Activated CD8-positive, alpha-beta memory T cell treated with anti-CD3 and anti-CD28 coated beads, Interleukin-2, amount 50 U/mL, for 48 hours (primary cell): Measurements from ENCODE around the gene AGTRAP.

Source experiments
- DNase-seq: peaks from one replicate; pipeline ENCODE4 v3.0.0-alpha.2; 2020

Gene AGTRAP, protein sequence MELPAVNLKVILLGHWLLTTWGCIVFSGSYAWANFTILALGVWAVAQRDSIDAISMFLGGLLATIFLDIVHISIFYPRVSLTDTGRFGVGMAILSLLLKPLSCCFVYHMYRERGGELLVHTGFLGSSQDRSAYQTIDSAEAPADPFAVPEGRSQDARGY

DNA sequence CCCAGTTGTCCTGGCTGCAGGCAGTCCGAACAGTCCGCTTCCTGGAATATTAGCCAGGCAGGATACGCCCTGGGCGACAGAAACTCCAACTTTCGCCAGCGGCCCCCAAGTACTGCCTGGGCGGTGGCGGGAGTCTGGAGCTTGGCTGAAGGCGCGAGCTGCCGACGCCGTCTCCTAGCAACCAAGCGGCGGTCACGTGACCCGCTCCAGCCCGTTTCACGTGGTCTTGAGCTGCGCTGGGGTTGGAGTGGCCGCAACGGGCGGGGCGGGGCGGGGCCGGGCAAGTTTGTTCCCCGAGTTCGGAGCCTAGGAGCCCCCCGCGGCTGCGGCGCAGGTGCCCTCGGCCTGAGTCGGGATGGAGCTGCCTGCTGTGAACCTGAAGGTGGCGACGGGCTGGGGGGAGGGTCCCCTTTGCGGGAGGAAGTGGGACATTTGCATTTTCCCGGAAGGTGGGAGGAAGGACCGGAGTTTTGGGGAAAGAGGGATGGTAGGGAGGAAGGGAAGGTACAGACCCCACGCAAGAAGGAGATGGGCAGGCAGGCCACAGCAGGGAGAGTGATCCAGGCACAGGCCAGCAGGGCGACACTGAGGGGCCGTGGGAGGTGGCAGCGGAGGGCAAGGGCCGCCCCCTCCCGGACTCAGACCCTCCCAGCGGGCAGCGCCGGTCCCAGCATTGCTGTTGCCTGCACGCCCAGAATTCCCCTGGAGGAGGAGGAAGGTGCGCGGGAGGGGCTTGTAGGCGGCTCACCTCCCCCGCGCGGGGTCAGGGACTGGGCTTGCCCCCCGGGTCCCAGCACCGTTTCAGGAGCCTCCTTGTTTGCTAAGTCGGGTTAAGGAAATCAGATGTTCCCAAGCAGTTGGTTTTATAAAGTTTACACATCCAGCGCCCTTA, at the start of gene AGTRAP:
TSS of gene AGTRAP (plus strand) at position 283 of the 892 bp plus-strand sequence. CDS start at position 356, 73 bp downstream.
- DNase-seq = peak; percentile 93

DNA sequence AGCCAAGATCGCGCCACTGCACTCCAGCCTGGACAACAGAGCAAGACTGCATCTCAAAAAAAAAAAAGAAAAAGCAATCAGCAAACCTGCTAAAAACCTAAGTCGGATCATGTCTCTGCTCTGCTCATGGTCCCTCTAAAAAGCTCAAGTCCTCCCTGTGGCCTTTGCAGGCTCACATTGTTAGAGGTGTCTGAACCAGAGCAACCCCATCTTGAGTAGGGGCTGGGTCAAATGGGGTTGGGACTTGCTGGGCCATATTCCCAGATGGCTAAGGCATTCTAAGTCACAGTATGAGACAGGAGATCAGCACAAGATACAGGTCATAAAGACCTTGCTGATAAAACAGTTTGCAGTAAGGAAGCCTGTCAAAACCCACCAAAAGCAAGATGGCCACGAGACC, 47.4 kb upstream of the AGTRAP start:
- no peak for DNase-seq

DNA sequence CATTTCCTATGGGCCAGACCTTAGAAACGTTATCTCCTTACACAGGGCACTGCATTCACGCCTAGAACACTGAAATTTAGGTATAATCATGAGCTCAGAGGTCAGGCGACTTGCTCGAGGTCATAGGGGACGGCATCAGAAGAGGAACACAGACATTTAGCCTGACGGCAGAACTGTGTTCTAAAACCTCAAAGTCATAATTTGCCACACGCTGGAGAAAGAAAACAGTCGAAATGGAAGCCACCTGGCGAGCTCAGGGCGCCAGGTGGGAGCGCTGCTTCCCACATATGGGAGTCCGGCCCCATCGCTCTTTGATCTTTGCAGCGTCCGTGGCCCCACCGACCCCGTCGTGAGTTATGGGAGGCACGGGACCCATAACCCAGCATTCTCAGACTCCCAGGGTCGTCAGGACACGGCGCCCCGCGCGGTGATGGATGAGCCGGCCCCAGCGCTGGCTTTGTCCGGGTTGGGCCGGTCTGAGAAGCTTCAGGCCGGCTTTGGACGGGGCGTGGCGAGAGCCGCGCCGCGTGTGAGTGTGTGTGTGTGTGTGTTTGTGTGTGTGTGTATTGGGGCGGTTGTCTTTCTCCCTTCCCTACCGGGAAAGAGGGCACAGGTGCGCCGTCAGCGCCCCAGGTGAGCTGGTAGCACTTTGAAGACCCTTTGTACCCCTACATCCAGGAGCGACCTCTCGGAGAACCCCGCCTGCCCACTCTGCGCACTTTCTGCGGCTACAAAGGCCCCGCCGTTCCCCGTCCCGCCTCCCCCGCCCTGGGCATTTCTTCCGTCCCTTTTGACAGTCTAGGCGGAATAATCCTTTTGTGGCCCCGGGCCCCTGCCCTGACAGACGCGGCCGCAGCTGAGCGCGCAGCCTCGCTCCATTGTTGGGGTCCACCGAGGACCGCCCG, 45.3 kb upstream of the AGTRAP start:
- no peak for DNase-seq

DNA sequence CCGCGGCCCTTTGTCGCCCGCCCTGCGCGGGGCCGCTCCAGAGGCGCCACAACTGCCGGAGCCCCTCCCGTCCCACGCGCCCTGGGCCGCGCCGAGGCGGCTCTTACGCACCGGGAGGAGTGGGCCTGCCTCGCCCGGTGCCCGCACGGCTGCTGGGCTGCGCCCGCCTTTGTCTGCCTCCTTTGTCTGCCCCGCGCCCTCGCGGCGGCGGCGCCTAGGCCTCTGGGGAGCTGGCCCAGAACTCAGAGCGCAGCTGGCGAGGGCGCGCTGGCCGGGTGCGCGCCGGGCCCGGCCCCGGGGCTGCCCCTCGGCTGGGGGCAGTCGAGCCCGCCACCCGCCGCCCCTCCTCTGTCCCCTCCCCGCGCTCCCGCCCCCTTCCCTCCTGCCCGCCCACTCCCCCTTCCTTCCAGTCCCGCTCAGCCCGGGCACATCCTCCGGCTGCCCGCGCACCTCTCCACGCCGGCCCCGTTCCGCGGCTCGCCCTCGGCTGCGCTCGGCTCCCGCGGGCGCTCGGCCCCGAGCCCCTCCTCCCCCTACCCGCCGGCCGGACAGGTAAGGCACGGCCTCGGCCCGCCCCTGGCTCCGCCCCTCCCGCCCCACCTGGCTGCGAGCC, 44.5 kb upstream of the AGTRAP start, which contains the start of gene DRAXIN:
TSS of gene DRAXIN (plus strand) at position 409 of the 613 bp plus-strand sequence. CDS start 14,549 bp downstream, outside the sequence.
- DNase-seq = no peak

DNA sequence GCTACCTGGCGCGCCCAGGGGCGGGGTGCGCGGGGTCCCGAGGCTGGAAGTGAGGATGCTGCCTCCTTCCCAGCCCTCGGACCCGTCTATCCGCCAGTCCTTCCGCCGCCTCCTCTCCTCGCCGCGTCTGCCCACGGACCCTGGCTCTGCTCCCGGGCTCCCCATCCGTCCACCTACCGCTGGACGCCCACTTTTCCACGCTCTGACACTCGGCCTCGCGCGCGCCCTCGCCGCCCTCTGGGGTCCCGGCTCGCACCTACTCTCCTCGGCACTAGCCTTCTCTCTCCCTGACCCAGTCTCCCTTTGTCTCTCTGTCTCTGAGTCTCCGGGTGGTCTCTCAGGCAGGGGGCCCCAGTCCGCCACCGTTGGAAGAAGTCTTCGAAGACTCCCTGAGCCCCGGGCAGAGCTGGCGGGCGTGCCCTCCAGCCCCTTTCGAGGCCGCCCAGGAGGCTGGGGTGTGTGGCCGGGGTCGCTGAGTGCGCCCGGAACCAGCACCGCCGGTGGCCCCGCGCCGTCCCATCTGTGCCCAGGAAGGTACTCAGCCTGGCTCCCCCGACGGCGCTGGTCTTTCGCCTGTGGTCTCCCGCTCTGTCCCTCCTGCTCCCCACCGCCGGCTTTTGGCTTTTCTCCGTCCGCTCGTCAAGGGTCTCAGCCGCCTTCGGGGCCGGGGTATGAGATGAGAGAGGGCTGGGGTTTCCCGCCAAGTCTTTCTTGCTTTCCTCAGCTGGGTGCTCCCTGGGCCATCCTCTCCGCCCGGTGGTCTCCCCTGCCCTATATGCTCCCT, 43.8 kb upstream of the AGTRAP start:
- DNase-seq = no peak

DNA sequence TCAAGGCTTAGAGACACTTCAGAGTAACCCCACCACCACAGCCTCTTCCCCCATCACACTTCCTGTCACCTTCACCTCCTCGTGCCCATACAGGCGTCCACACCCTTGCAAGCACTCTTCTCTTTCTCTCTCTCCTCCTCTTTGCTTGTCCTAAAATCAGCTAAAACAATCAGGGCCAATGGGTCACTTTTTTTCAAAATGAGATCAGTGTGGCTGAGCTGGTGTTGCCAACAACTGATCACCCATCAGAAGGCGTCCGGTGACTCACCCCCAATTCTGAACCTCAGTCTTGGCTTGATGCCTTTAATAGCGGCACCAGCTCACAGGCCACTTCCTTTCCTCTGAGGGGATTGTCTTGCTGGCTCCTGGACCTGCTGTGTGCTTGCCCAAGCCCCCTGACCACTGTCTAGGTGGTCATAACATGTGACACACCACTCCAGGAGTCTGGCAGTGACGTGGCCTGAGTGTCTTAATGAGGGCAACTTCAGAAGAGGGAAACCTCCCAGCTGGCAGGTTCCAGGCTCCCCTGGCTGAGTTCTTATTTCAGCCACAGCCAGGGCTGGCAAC, 42.8 kb upstream of the AGTRAP start:
- DNase-seq = peak; percentile 65

DNA sequence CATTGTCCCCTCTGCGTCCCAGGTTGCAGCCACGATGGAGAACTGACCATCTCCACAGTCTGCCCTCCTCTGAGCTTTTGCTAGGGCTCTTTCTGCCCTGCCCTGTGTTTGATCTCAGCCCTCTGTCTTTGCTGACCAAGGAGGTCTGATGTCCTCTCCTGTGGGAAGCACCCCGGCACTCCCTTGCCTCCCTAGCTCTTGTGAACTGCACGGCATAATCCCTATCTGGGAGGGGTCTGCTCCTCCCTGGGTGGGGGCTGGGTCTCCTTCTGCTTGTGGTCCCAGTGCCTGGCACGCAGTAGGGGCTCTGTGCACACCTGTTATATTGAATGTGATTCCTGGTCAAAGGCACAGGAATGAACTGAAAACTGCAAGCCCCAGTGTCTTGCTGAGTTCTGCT, 42.0 kb upstream of the AGTRAP start:
- DNase-seq = no peak

DNA sequence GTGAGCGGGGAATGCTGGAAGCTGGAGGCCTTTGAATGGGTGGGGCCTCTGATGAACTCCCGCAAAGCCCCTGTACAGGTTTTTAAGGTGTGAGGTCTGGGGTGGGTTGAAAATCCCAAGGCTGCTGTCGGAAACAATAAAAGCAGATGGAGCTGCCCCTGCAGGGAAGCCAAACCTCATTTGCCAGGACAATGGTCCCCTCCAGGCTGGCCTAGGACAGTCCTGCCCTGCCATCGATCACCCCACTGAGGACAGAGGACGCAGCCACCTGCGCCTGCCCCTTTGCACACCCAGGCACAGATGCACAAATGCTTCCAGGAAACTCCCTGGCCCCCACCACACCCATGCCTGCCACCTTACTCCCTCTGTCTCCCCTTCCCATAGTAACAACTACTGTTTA, 40.1 kb upstream of the AGTRAP start:
- DNase-seq = no peak

DNA sequence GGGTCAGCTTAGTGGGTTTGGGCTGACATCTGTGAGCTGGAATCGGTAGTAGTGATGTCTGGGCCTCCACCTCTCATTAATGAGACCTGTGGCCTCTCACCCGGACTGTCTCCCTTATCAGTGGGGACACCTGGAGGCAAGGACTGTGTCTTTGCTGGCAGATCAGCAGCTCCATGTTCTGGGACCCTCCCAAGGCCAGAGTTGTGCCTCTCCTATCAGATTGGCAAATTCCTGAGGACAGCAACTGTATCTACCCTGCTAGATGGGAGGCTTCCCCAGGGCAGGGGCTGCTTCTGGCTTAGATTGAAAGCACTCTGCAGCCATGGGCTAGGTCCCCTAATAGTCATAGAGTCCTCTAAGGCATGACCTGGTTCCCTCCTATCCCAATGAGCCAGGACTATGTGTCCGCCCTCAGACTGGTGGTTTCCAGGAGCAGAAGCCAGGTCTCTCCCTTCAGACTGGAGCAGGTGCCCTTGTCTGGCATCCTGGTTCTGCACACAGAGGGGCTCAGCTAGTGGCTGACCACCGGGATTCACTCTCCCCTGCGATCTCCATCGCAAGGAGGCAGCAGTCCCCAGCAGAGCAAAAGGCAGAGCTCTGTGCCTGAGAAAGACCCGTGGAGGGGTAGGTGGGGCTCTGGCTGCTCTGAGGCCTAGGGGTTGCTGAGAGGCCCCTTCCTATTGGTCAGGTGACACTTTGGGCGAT, 38.6 kb upstream of the AGTRAP start:
- DNase-seq = no peak

DNA sequence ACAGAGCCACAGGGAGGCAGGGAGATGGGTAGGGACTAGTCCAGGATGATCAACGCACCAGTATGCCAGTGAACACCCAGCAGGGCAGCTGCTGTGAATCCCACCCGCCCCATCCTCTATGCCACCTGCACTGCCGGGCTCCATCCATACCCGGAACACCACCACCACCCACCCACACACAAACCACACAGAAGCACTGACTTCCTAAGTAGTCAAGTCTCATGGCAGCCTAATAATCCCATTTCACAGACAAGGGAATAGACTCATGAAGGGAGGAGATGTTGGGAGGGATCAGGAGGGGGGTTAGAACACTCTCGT, 38.1 kb upstream of the AGTRAP start:
- no peak for DNase-seq

DNA sequence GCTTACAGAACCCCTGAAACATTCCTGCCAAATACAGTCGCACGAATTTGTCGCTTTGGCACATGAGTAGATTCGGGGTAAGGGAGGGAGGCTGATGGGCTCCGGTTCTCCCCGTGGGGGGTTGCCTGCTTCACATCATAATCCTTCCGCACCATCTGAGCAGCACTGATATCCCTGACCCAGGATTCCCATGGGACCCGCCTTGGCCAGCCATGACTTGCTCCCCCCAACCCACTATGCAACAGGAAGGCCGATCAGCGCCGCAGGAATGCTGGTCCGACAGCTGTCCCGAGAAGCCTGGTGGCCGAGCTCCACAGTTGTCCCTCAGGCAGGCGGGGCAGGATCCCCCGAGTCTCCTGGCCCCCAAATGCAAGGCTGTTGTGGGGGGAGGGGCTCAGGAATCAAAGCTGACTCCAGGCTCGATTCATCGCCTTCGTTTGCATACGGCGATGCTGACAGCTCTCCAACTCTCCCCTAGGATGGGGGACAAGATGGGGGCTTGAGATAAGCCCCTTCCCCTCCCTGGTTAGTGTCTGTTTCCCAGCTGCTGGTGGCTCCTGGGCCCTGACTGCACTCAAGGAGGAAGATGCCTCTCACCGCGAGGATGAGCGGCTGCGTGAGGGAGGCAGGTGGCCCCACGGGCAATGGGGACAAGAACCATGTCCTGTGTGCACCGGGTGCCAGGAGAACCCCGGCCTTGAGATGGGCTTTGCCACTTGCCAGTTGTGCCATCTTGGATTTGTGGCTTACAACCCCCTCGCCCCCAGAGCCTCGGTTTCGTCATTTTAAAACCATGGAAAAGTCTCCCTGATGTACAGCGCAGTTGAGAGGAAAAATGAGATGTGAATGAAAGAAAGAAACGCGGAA, 35.1 kb upstream of the AGTRAP start:
- DNase-seq = no peak

DNA sequence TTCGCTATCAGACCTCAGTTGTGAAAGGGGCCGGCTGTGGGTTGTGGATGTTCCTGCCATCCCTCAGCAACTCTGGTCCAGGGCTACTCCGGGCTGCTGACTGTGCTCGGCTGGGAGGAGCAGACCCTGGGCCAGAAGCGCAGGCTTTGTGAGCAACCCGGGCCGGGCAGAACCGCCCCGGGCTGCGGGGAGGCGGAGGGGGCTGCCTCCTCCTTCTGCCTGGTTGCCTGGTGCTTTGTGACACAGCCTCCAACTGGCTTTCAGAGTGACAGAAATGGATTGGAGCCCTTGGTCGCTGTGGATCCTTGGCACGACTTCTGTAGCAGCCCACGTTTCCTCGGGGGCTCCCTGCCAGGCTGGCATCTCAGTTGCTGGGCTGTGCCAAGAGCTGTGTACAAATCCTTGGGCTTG, 34.4 kb upstream of the AGTRAP start:
- no peak for DNase-seq

DNA sequence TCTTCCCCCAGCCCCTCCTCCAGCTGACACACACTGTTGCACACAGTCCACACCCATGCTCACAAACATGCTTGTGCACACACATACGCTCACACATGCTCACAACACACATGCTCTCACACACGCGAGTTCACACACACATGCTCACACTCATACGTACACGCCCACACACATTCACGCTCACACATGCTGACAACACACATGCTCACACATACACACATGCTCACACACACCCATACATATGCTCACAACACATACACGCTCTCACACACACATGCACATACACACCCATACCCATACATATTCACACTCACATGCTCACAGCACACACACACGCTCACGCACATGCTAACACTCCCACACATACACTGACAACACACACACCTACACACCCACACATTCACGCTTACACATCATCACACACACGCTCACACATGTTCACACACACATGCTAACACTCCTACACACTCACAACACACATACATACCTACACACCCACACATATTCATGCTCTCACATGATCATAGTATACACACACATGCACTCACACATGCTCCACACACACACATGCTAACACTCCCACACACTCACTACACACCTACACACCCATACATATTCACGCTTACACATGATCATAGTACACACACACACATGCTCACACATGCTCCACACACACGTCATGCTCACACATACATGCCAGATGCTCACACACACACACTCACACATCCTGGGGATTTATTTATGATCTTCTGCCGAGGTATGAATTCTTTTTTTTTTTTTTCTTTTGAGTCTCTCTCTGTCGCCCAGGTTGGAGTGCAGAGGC, 33.7 kb upstream of the AGTRAP start:
- no peak for DNase-seq

DNA sequence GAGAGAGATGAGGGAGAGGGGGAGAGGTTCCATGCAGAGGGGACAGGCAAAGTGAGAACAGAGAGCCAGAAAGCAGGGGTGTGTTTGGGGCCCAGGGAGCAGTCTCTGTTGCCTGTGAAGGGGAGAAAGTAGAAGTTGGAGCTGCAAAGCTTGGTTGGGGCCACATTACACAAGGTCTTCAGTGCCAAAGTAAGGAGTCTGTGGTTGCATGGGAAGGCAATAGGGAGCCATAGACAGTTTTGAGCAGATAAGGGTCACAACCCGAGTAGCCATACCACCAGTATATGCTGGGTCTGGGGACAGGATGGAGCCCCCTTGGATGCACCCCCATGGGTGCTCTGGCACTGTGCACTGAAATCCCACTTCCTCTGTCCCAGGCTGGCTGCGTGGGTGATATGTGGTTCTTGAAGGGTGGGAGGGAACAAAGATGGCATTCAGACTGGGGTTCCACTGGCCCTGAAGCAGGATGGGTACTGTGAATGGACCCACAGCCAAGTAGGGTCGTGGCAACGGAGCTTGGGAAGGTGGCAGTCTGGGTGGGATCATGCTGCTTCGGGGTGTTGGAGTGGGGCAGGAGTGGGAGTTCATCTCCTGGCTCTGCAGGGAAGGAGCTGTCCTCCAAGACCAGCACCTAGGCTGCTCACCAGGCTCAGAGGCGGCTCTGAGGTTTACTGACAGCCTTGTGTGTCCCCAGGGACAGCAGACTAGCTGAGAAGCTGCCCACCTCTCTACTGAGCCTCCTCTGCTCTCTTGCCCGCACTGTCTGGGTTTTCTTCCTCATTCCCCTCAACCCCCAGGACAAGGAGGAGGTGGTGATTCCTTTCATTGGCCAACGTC, 32.4 kb upstream of the AGTRAP start:
- DNase-seq = no peak

DNA sequence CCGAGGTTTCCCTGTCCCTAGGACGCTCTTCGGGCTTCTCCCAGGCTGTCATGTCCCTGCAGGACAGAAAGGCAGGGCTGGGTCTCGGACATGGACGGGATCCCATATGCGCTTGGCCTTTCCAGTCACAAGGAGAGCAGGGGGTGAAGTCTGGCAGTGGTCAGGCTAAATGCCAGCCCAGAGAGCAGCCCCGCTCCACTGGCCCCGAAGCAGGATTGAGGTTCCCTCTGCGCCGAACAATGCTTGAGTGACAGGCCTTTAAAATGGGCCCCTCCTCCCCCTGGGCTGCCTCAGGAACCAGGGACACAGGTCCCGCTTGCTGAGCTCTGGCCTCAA, 31.8 kb upstream of the AGTRAP start:
- no peak for DNase-seq

DNA sequence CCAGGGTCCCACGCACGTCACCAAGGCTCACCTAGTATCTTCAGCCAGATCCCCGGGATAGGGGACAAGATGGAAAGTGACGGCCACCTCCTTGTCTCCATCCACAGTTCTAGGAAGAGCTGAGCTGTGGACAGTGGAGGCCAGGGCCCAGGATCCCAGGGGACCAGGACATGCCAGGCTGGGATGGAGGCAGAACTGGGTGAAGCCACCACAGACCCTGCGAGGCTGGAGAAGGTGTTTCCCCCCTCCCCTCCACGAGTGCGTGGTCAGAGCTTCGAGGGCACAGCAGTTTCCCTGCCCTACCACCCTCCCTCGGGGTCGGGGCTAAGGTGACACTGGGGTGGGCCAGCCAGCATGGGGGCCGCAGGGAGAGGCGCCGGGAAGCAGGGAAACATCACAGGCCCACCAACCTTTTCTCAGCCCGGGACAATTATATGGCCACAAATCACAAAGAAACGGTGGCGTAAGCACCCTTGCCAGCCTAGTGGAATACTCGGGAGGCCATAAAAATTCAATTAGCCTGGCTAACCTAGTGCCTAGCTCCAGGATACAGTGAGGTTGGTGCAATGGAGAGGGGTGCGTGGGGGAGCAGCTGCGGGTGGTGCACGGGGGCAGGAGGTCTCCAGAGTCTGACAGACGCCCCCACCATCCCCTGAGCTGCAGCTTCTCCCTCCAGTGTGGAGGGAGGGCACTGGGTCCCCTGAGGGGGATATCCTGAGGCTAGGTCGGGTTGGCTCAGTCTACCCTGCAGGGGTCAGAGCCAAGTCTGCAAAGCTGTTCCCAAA, 31.1 kb upstream of the AGTRAP start:
- DNase-seq = no peak

DNA sequence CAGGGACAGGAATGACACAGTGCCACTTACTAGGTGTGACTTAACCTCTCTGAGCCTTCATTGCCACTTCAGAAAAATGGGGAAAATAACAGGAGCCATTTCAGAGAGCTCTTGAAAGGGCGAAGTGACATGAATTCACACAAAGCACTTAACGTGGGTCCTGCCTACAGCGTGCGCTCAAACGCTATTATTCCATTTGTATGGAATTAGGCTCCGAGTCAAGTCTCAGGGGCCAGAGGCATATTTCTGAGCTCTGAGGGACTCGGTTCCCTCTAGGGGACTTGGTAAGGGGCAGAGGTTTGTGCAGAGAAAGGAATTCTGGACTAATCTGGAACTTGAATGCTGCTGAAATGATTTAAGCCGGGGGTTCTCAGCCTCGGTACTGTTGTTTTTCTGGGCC, 30.3 kb upstream of the AGTRAP start:
- no peak for DNase-seq

DNA sequence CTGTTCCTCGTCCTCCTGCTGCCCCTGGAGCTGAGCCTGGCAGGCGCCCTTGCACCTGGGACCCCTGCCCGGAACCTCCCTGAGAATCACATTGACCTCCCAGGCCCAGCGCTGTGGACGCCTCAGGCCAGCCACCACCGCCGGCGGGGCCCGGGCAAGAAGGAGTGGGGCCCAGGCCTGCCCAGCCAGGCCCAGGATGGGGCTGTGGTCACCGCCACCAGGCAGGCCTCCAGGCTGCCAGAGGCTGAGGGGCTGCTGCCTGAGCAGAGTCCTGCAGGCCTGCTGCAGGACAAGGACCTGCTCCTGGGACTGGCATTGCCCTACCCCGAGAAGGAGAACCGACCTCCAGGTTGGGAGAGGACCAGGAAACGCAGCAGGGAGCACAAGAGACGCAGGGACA, 29.6 kb upstream of the AGTRAP start:
- no peak for DNase-seq
